CD4-positive, alpha-beta T cell treated with Interleukin-2 at 100 ng/mL for 4 hours (primary cell): Measurements from ENCODE around the gene PRKN.

Source experiments
- DNase-seq: peaks from one replicate; pipeline ENCODE4 v3.0.0-alpha.2; 2020; ENCODE audit warnings: low spot score

PRKN gene

GRCh38 chr6:162373868-162374267 is 353.7 kb downstream of the PRKN start:
- no peak for DNase-seq

- DNase-seq: no peak
These were observed 354.4 kb downstream of the PRKN start for GRCh38 chr6:162373192-162373591.

GRCh38 chr6:162372106-162372505 is 355.5 kb downstream of the PRKN start:
- no peak for DNase-seq

- DNase-seq: no peak
These were observed 356.4 kb downstream of the PRKN start for GRCh38 chr6:162371121-162371520.

- no peak for DNase-seq
These were observed 358.5 kb downstream of the PRKN start for GRCh38 chr6:162369091-162369490.

GRCh38 chr6:162364488-162364887 is 363.1 kb downstream of the PRKN start:
- no peak for DNase-seq

GRCh38 chr6:162363757-162364156 is 363.8 kb downstream of the PRKN start:
- DNase-seq: no peak

- no peak for DNase-seq
These were observed 366.5 kb downstream of the PRKN start for GRCh38 chr6:162360901-162361567.

GRCh38 chr6:162358625-162359024 is 368.9 kb downstream of the PRKN start:
- no peak for DNase-seq

GRCh38 chr6:162345051-162345511 is 382.5 kb downstream of the PRKN start:
- DNase-seq: no peak

- no peak for DNase-seq
These were observed 382.9 kb downstream of the PRKN start for GRCh38 chr6:162344646-162345010.

- no peak for DNase-seq
These were observed 383.5 kb downstream of the PRKN start for GRCh38 chr6:162343936-162344645.

GRCh38 chr6:162343198-162343935 is 384.2 kb downstream of the PRKN start:
- no peak for DNase-seq

- DNase-seq: no peak
These were observed 390.2 kb downstream of the PRKN start for GRCh38 chr6:162337412-162337811.

GRCh38 chr6:162336359-162336758 is 391.2 kb downstream of the PRKN start:
- no peak for DNase-seq

- no peak for DNase-seq
These were observed 395.2 kb downstream of the PRKN start for GRCh38 chr6:162332365-162332764.

- no peak for DNase-seq
These were observed 395.7 kb downstream of the PRKN start for GRCh38 chr6:162331911-162332310.

- DNase-seq: no peak
These were observed 401.7 kb downstream of the PRKN start for GRCh38 chr6:162325826-162326225.

GRCh38 chr6:162325051-162325450 is 402.5 kb downstream of the PRKN start:
- DNase-seq: no peak

- DNase-seq: no peak
These were observed 412.3 kb downstream of the PRKN start for GRCh38 chr6:162315291-162315690.

GRCh38 chr6:162313922-162314660 is 413.5 kb downstream of the PRKN start:
- DNase-seq: no peak

- DNase-seq: no peak
These were observed 419.7 kb downstream of the PRKN start for GRCh38 chr6:162307865-162308264.
